Measurements from ENCODE around the gene GSTA2. TPM values are rescaled to one million over a fixed set of nuclear protein-coding genes. Genes with fewer than 3 reads are reported as not detected.
A peak's percentile ranks its signal among the peaks of the same experiment; 100 is the strongest.

The GSTA2 gene
- total and polyA plus RNA-seq, 8 donors: 26.0 to 114 (median 70.1) TPM

DNA sequence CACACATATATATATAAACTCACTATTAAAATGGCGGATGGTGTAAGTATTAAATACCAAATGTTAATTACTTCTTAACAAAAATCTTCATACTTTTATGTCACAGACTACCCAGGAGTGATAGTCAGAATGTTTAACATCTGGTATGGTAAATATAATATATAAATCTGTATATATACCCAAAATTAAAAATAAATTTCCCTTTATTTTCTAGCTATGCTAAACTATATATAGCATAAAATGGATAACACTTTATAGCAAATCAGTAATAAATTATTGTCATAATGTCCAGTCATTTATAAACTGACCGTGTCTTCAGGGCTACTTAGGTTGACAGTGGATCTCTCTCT is 37.1 kb downstream of the GSTA2 start:
- no peaks in the 10 kb centered on the region for H3K9me3 ChIP-seq
- H3K27ac ChIP-seq: peak overlapping the region in 2 of 4 donors; percentile 56 to 69
- DNase-seq (no peak), ATAC-seq (no peak), FAIRE-seq (no peak)
- H3K27me3 ChIP-seq: no peaks in the 10 kb centered on the region
- no peaks in the 10 kb centered on the region for H3K36me3 ChIP-seq
- intact Hi-C loops (cut with DNase I): loop anchor here in 1 of 3 donors (5.0 kb wide), 1 partner anchor 36 kb away; the partner anchor contains the start of gene GSTA2
- peaks cover 44 to 69% (median 64%) of the 10 kb centered on the region in 3 donors for H3K4me1 ChIP-seq
- no peak for TF ChIP-seq CTCF (IDR thresholded peaks at IDR 0.05)
- WGBS, 2 donors: 34 to 43% methylated on average over 2 of the region's 2 CpGs
- no peak overlapping the region for H3K4me3 ChIP-seq

- ATAC-seq (peak; percentile 67 to 84 (median 81)), FAIRE-seq (no peak), DNase-seq (peak in 3 of 6 donors; percentile 71 to 76 (median 76))
- no peaks in the 10 kb centered on the region for H3K36me3 ChIP-seq
- no peaks in the 10 kb centered on the region for H3K27me3 ChIP-seq
- no peak for TF ChIP-seq CTCF (IDR thresholded peaks at IDR 0.05)
- 38 to 48% methylated on average over 2 of the region's 2 CpGs for WGBS, 2 donors
- peak overlapping the region; percentile 47 to 79 (median 66) for H3K27ac ChIP-seq
- H3K9me3 ChIP-seq: no peaks in the 10 kb centered on the region
- H3K4me1 ChIP-seq: peaks cover 44 to 66% (median 59%) of the 10 kb centered on the region in 3 donors
- intact Hi-C loops (cut with DNase I): loop anchor here in 1 of 3 donors (5.0 kb wide), 1 partner anchor 37 kb away; the partner anchor contains the start of gene GSTA2
- no peak overlapping the region for H3K4me3 ChIP-seq
Observed at GRCh38 chr6:52725535-52726192, 37.6 kb downstream of the GSTA2 start.

- DNase-seq (peak in 4 of 6 donors; percentile 55 to 65 (median 60)), ATAC-seq (peak; percentile 35 to 50 (median 48)), FAIRE-seq (no peak)
- H3K4me3 ChIP-seq: no peak overlapping the region
- WGBS, 2 donors: 20 to 37% methylated on average over 3 of the region's 3 CpGs
- peaks cover 44 to 60% (median 54%) of the 10 kb centered on the region in 3 donors for H3K4me1 ChIP-seq
- no peaks in the 10 kb centered on the region for H3K27me3 ChIP-seq
- TF ChIP-seq CTCF (IDR thresholded peaks at IDR 0.05): no peak
- no peaks in the 10 kb centered on the region for H3K9me3 ChIP-seq
- intact Hi-C loops (cut with DNase I): loop anchor here in 1 of 3 donors (5.0 kb wide), 1 partner anchor 37 kb away; the partner anchor contains the start of gene GSTA2
- H3K27ac ChIP-seq: peak overlapping the region; percentile 47 to 79 (median 66)
- no peaks in the 10 kb centered on the region for H3K36me3 ChIP-seq
Observed at GRCh38 chr6:52725143-52725534, 38.1 kb downstream of the GSTA2 start.

DNA sequence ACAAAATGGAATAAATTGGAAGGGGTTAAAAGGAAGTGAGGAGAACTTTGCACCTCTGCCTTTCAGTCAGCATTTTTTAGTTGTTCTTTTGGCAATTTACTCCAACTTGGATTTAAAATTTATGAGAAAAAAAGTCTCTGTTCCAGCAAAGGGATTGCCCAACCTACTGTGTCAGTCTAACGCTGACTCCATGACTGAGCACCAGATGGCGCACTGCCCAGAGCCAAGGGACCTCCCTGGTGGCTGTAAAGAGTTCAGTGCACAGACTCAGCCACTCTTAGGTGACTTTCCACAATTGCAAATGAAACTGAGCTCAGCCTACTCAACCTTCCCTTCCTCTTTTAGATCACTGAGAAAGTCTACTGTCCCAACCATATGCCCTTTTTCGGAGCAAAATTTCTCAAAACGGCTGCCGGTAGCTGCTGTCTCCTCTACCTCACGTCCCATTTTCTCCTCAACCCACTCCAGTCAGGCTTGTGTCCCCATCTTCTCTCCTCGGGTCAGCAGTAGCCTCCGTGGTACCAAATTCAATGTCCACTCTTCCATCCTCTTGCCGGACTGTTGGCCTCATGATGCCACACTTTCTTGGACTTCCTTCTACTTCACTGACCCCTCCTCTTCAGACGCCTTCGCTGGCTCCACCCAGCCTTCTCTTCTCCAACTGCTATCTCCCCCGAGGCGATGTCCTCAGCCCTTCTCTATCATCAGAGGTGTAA is 38.7 kb downstream of the GSTA2 start:
- FAIRE-seq (no peak), ATAC-seq (peak; percentile 84 to 92 (median 85)), DNase-seq (peak; percentile 85 to 93 (median 91))
- peak; percentile 26 to 67 (median 43) for TF ChIP-seq CTCF (IDR thresholded peaks at IDR 0.05)
- peak overlapping the region; percentile 47 to 79 (median 66) for H3K27ac ChIP-seq
- no peaks in the 10 kb centered on the region for H3K9me3 ChIP-seq
- intact Hi-C loops (cut with DNase I): loop anchor here in 1 of 3 donors (5.0 kb wide), 1 partner anchor 38 kb away; the partner anchor contains the start of gene GSTA2
- WGBS, 2 donors: 41 to 55% methylated on average over 13 of the region's 13 CpGs
- peaks cover 38 to 55% (median 50%) of the 10 kb centered on the region in 3 donors for H3K4me1 ChIP-seq
- no peaks in the 10 kb centered on the region for H3K36me3 ChIP-seq
- H3K4me3 ChIP-seq: no peak overlapping the region
- H3K27me3 ChIP-seq: no peaks in the 10 kb centered on the region
